ENCODE data around the gene MATN4.

The MATN4 gene

DNA sequence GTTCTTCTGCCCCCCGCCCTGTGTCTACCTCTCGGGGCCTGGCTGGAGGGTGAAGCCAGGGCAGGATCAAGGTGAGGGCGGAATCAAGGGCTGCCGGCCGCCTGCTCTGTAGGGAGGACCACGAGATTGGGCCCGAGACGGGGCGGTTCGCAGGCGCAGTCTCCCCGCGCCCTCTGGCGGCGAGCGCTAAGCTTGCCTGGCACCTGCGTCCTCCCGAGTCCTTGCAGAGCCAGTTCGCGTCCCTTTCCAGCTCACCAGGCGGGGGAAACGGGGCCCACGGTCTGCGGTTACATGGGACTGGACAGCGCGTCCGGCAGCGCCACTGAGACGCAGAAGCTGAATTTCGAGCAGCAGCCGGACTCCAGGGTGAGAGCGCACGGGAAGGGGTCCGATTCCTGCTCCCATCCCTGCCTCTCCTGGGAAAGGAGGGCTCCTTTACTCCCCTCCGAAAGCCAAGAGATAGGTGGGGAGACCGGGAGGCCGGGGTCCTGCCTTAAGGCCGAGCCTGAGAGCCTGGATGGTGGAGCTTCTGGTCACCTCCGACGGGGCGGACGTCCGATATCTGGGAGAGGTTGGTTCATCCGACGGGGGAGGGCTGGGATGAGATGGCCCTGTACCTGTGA, 3.6 kb upstream of the MATN4 start:
- Histone ChIP-seq H3K36me3 (ENCODE audit: control insufficient read depth, insufficient read depth, low read length) (no peaks in the 10 kb centered on the region), H3K9me3 (ENCODE audit: control insufficient read depth, insufficient read depth, low read length) (no peaks in the 10 kb centered on the region), H3K4me1 (ENCODE audit: control insufficient read depth, insufficient read depth, low read length) (peaks cover 9% of the 10 kb centered on the region; the same call in 1 of the 2 replicates), H3K27me3 (ENCODE audit: control insufficient read depth, insufficient read depth, low read length) (peaks cover 9% of the 10 kb centered on the region; the same call in 1 of the 2 replicates), H3K9ac (ENCODE audit: low read depth, low read length) (no peak overlapping the region), H3K4me3 (ENCODE audit: low read depth, low read length) (peak overlapping the region; percentile 33; the same call in 1 of the 2 replicates), H3K27ac (ENCODE audit: low read depth, low read length) (no peak overlapping the region)

DNA sequence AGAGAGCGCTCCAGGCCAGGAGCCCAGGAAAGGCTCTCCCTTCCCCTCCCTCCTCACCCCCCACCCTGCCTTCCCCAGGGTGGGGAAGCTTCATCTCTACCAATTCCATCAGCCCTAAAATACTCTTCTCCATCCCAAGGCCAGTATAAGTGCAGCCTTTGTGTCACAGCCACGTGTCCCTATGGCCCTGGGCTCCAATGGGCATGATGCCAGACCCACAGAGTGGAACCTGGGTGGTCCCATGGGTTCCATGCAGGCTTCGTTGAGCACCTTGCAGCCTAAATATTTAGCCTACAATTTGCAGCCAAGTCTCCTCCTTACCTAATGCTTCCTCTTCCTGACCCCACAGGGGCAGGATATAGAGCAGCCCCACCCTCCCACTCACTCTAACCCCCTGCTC, 976 bp upstream of the MATN4 start:
- Histone ChIP-seq H3K4me1 (ENCODE audit: control insufficient read depth, insufficient read depth, low read length) (peaks cover 9% of the 10 kb centered on the region; the same call in 1 of the 2 replicates), H3K4me3 (ENCODE audit: low read depth, low read length) (no peak overlapping the region), H3K27ac (ENCODE audit: low read depth, low read length) (no peak overlapping the region), H3K9me3 (ENCODE audit: control insufficient read depth, insufficient read depth, low read length) (no peaks in the 10 kb centered on the region), H3K27me3 (ENCODE audit: control insufficient read depth, insufficient read depth, low read length) (peaks cover 9% of the 10 kb centered on the region; the same call in 1 of the 2 replicates), H3K36me3 (ENCODE audit: control insufficient read depth, insufficient read depth, low read length) (no peaks in the 10 kb centered on the region), H3K9ac (ENCODE audit: low read depth, low read length) (no peak overlapping the region)

DNA sequence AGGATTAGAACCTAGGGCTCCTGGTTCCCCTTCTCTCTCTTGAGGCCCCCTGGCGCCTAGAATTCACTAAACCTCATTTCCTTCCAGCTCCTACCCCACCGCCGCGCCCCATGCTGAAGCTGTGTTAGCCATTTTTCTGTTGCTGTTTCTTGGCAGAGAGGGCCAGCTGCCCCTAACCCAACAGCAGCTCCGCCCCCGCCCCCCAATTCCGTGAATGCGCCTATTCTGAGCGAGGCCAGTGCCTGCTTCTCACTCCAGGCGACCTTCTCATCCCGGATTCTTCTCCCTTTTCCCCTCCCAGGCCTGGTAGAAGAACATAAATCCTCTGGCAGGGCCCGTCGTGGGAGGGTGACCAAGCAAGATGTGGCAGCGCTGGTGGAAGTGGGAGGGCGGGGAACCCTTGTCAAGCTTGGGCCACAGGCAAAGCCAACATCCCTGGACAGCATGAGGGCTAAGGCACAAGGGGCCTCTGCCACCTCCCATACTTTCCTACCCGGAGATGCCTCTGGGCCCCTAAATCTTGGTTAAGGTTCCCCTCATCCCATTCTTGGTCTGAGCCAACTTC, 941 bp downstream of the MATN4 start:
- no peak overlapping the region for H3K4me3 ChIP-seq (ENCODE audit: low read depth, low read length)
- no peaks in the 10 kb centered on the region for H3K9me3 ChIP-seq (ENCODE audit: control insufficient read depth, insufficient read depth, low read length)
- H3K4me1 ChIP-seq (ENCODE audit: control insufficient read depth, insufficient read depth, low read length) = peaks cover 9% of the 10 kb centered on the region; the same call in 1 of the 2 replicates
- H3K27ac ChIP-seq (ENCODE audit: low read depth, low read length) = no peak overlapping the region
- H3K9ac ChIP-seq (ENCODE audit: low read depth, low read length) = no peak overlapping the region
- peaks cover 9% of the 10 kb centered on the region; the same call in 1 of the 2 replicates for H3K27me3 ChIP-seq (ENCODE audit: control insufficient read depth, insufficient read depth, low read length)
- no peaks in the 10 kb centered on the region for H3K36me3 ChIP-seq (ENCODE audit: control insufficient read depth, insufficient read depth, low read length)

- no peaks in the 10 kb centered on the region for H3K9me3 ChIP-seq (ENCODE audit: control insufficient read depth, insufficient read depth, low read length)
- H3K27ac ChIP-seq (ENCODE audit: low read depth, low read length) = no peak within 1 kb of the TSS
- peaks cover 9% of the 10 kb centered on the region; the same call in 1 of the 2 replicates for H3K27me3 ChIP-seq (ENCODE audit: control insufficient read depth, insufficient read depth, low read length)
- H3K4me3 ChIP-seq (ENCODE audit: low read depth, low read length) = peak within 1 kb of the TSS; percentile 36; the same call in 1 of the 2 replicates
- no peak within 1 kb of the TSS for H3K9ac ChIP-seq (ENCODE audit: low read depth, low read length)
- no peaks in the 10 kb centered on the region for H3K36me3 ChIP-seq (ENCODE audit: control insufficient read depth, insufficient read depth, low read length)
- peaks cover 9% of the 10 kb centered on the region; the same call in 1 of the 2 replicates for H3K4me1 ChIP-seq (ENCODE audit: control insufficient read depth, insufficient read depth, low read length)
Measured at GRCh38 chr20:45306431-45306982, 1.6 kb downstream of the MATN4 start, which contains the start of gene RBPJL. TSS of gene RBPJL (plus strand) at chr20:45306840. CDS start at chr20:45306923, 83 bp downstream.

- Histone ChIP-seq H3K4me3 (ENCODE audit: low read depth, low read length) (no peak overlapping the region), H3K36me3 (ENCODE audit: control insufficient read depth, insufficient read depth, low read length) (no peaks in the 10 kb centered on the region), H3K27me3 (ENCODE audit: control insufficient read depth, insufficient read depth, low read length) (peaks cover 4% of the 10 kb centered on the region; the same call in 1 of the 2 replicates), H3K4me1 (ENCODE audit: control insufficient read depth, insufficient read depth, low read length) (peaks cover 9% of the 10 kb centered on the region; the same call in 1 of the 2 replicates), H3K9ac (ENCODE audit: low read depth, low read length) (no peak overlapping the region), H3K27ac (ENCODE audit: low read depth, low read length) (no peak overlapping the region), H3K9me3 (ENCODE audit: control insufficient read depth, insufficient read depth, low read length) (no peaks in the 10 kb centered on the region)
Measured at GRCh38 chr20:45305262-45305661, 2.8 kb downstream of the MATN4 start.

GRCh38 chr20:45304464-45304999, 3.6 kb downstream of the MATN4 start:
- H3K36me3 ChIP-seq (ENCODE audit: control insufficient read depth, insufficient read depth, low read length) = no peaks in the 10 kb centered on the region
- H3K9ac ChIP-seq (ENCODE audit: low read depth, low read length) = no peak overlapping the region
- no peak overlapping the region for H3K4me3 ChIP-seq (ENCODE audit: low read depth, low read length)
- H3K4me1 ChIP-seq (ENCODE audit: control insufficient read depth, insufficient read depth, low read length) = peaks cover 9% of the 10 kb centered on the region; the same call in 1 of the 2 replicates
- peaks cover 4% of the 10 kb centered on the region; the same call in 1 of the 2 replicates for H3K27me3 ChIP-seq (ENCODE audit: control insufficient read depth, insufficient read depth, low read length)
- H3K9me3 ChIP-seq (ENCODE audit: control insufficient read depth, insufficient read depth, low read length) = no peaks in the 10 kb centered on the region
- no peak overlapping the region for H3K27ac ChIP-seq (ENCODE audit: low read depth, low read length)

- Histone ChIP-seq H3K9ac (ENCODE audit: low read depth, low read length) (no peak overlapping the region), H3K27me3 (ENCODE audit: control insufficient read depth, insufficient read depth, low read length) (peaks cover 4% of the 10 kb centered on the region; the same call in 1 of the 2 replicates), H3K4me3 (ENCODE audit: low read depth, low read length) (no peak overlapping the region), H3K9me3 (ENCODE audit: control insufficient read depth, insufficient read depth, low read length) (no peaks in the 10 kb centered on the region), H3K4me1 (ENCODE audit: control insufficient read depth, insufficient read depth, low read length) (peaks cover 9% of the 10 kb centered on the region; the same call in 1 of the 2 replicates), H3K36me3 (ENCODE audit: control insufficient read depth, insufficient read depth, low read length) (no peaks in the 10 kb centered on the region), H3K27ac (ENCODE audit: low read depth, low read length) (no peak overlapping the region)
Measured at GRCh38 chr20:45303586-45304463, 4.3 kb downstream of the MATN4 start.

DNA sequence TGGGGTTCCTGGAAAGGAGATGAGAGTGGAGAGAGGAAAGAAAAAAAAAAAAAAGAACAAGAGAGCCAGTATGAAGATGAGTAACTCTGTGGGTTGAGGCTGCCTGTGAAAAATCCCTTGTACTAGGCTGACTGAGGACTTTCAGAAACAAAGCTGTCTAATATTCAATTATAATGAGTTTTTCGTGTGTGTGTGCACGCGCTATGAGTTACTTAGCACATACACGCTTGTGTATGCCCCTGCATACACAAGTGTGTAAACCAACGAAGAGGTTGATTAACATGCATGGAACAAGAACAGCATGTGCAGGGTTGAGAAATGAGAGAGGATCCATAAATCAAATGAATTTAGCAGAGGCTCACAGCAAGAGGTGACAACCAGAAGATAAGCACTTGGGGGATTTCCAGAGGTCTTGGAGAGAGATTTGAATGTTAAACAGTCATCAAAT, 6.3 kb downstream of the MATN4 start:
- H3K27ac ChIP-seq (ENCODE audit: low read depth, low read length) = no peak overlapping the region
- no peaks in the 10 kb centered on the region for H3K4me1 ChIP-seq (ENCODE audit: control insufficient read depth, insufficient read depth, low read length)
- no peak overlapping the region for H3K4me3 ChIP-seq (ENCODE audit: low read depth, low read length)
- H3K9me3 ChIP-seq (ENCODE audit: control insufficient read depth, insufficient read depth, low read length) = no peaks in the 10 kb centered on the region
- no peaks in the 10 kb centered on the region for H3K36me3 ChIP-seq (ENCODE audit: control insufficient read depth, insufficient read depth, low read length)
- H3K27me3 ChIP-seq (ENCODE audit: control insufficient read depth, insufficient read depth, low read length) = no peaks in the 10 kb centered on the region
- no peak overlapping the region for H3K9ac ChIP-seq (ENCODE audit: low read depth, low read length)

DNA sequence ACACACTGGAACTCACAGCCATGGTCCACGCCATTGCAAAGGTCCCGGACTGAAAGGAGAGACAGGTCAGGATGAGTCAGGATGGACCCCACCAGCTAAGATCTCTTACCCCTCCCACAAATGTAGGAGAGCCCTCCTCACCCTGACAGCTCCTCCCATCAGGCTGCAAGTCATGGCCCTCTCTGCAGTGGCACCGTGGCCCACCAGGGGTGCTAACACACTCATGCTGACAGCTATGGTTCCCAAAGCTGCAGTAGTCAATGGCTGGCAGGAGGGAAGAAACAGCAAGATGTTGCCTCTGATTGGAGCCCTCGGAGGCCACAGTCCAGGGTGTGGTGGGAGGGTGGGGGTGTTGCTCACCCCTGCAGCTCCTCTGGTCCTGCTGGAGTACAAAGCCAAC, 7.1 kb downstream of the MATN4 start:
- no peaks in the 10 kb centered on the region for H3K9me3 ChIP-seq (ENCODE audit: control insufficient read depth, insufficient read depth, low read length)
- no peak overlapping the region for H3K27ac ChIP-seq (ENCODE audit: low read depth, low read length)
- no peaks in the 10 kb centered on the region for H3K36me3 ChIP-seq (ENCODE audit: control insufficient read depth, insufficient read depth, low read length)
- H3K9ac ChIP-seq (ENCODE audit: low read depth, low read length) = no peak overlapping the region
- H3K4me1 ChIP-seq (ENCODE audit: control insufficient read depth, insufficient read depth, low read length) = no peaks in the 10 kb centered on the region
- H3K4me3 ChIP-seq (ENCODE audit: low read depth, low read length) = no peak overlapping the region
- no peaks in the 10 kb centered on the region for H3K27me3 ChIP-seq (ENCODE audit: control insufficient read depth, insufficient read depth, low read length)

- H3K36me3 ChIP-seq (ENCODE audit: control insufficient read depth, insufficient read depth, low read length) = no peaks in the 10 kb centered on the region
- no peaks in the 10 kb centered on the region for H3K4me1 ChIP-seq (ENCODE audit: control insufficient read depth, insufficient read depth, low read length)
- H3K4me3 ChIP-seq (ENCODE audit: low read depth, low read length) = no peak overlapping the region
- H3K9ac ChIP-seq (ENCODE audit: low read depth, low read length) = no peak overlapping the region
- no peak overlapping the region for H3K27ac ChIP-seq (ENCODE audit: low read depth, low read length)
- peaks cover 6% of the 10 kb centered on the region for H3K9me3 ChIP-seq (ENCODE audit: control insufficient read depth, insufficient read depth, low read length)
- no peaks in the 10 kb centered on the region for H3K27me3 ChIP-seq (ENCODE audit: control insufficient read depth, insufficient read depth, low read length)
Measured at GRCh38 chr20:45299786-45300185, 8.3 kb downstream of the MATN4 start.

All from HUES48 (cell line).